SK-N-SH treated with all-trans-retinoic acid at 6 μM for 48 hours (cell line): ENCODE results near the gene ABCC1.
A peak's percentile ranks its signal among the peaks of the same experiment; 100 is the strongest.

ENCODE experiments used
- ARNTL ChIP-seq: fragments of 450-650 bp; formaldehyde crosslinking; IDR thresholded peaks from 2 replicates; pipeline ENCODE4 v1.5.0; 2020; ENCODE audit warnings: low read depth, mild to moderate bottlenecking, moderate library complexity, borderline replicate concordance
- CSDC2 ChIP-seq: fragments of 250-450 bp; sonication (Bioruptor Pico); IDR thresholded peaks from 2 replicates; pipeline ENCODE4 v1.5.0; 2020; ENCODE audit warnings: mild to moderate bottlenecking, moderate library complexity
- GLIS3 ChIP-seq: fragments of 250-450 bp; sonication (Bioruptor Pico); IDR thresholded peaks from 2 replicates; pipeline ENCODE4 v1.5.0; 2020; ENCODE audit warnings: mild to moderate bottlenecking, moderate library complexity
- RARB ChIP-seq: fragments of 250-450 bp; sonication (Bioruptor Pico); IDR thresholded peaks from 2 replicates; pipeline ENCODE4 v1.8.0; 2021; ENCODE audit warnings: mild to moderate bottlenecking, moderate library complexity
- TCF4 ChIP-seq: fragments of 250-450 bp; sonication (Bioruptor Pico); IDR thresholded peaks from 2 replicates; pipeline ENCODE4 v1.8.0; 2021; ENCODE audit warnings: mild to moderate bottlenecking, moderate library complexity, borderline replicate concordance
- ZFP30 ChIP-seq: fragments of 450-650 bp; formaldehyde crosslinking; IDR thresholded peaks from 2 replicates; pipeline ENCODE4 v1.5.0; 2022; ENCODE audit warnings: mild to moderate bottlenecking, moderate library complexity
- TF ChIP-seq, protein P1 (sequence below): fragments of 250-450 bp; sonication (Bioruptor Pico); IDR thresholded peaks from 2 replicates; pipeline ENCODE4 v1.5.1; 2020; ENCODE audit warnings: low read depth, mild to moderate bottlenecking, moderate library complexity
- TF ChIP-seq, protein P2 (sequence below): fragments of 250-450 bp; sonication (Bioruptor Pico); IDR thresholded peaks from 2 replicates; pipeline ENCODE4 v1.8.0; 2020; ENCODE audit warnings: mild to moderate bottlenecking, moderate library complexity, borderline replicate concordance

DNA sequence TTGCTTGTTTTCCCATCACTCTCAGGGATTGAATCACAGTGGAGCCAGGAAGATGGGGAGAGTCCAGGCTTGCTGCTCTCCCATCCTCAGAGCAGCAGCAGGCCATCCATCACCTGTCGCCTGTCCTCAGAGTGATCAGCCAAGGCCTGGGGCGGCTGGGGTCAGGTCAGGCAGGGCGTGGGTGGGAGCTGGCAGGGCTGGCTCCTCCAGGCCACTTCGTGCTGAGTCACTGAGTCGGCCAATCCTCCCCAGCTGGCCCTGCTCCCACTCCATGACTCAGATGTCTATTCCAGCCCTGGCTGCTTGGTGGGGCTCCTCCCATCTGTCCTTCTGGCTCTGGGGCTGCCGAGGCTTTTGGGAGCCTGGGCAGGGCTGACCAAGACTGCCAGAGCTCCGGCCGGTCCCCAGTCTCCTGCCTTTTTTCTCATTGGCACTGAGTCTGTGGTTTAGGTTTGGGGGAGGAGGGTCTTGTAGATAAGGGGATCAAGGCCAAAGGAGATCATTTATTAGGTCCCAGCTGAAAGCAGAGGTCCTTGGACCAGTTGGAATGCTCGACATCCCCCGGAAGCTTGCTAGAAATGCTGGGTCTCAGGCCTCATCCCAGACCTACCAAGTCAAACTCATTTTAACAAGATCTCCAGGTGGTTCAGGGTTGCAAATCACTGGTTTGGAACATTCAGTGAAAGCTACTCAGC lies 72.7 kb downstream of the ABCC1 start:
- no peak for TF ChIP-seq GLIS3 (CRISPR knock-in tag)
- 0 out of 2 replicates have a peak, but pooled peaks have one; percentile 10 for TF ChIP-seq CSDC2 (CRISPR knock-in tag)
- no peak for TF ChIP-seq RARB (CRISPR knock-in tag)
- no peak for TF ChIP-seq ZFP30
- no peak for TF ChIP-seq TCF4 (CRISPR knock-in tag)
- TF ChIP-seq ARNTL, result no peak
- TF ChIP-seq, protein P1, sequence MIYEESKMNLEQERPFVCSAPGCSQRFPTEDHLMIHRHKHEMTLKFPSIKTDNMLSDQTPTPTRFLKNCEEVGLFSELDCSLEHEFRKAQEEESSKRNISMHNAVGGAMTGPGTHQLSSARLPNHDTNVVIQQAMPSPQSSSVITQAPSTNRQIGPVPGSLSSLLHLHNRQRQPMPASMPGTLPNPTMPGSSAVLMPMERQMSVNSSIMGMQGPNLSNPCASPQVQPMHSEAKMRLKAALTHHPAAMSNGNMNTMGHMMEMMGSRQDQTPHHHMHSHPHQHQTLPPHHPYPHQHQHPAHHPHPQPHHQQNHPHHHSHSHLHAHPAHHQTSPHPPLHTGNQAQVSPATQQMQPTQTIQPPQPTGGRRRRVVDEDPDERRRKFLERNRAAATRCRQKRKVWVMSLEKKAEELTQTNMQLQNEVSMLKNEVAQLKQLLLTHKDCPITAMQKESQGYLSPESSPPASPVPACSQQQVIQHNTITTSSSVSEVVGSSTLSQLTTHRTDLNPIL (CRISPR knock-in tag), result no peak
- TF ChIP-seq, protein P2, sequence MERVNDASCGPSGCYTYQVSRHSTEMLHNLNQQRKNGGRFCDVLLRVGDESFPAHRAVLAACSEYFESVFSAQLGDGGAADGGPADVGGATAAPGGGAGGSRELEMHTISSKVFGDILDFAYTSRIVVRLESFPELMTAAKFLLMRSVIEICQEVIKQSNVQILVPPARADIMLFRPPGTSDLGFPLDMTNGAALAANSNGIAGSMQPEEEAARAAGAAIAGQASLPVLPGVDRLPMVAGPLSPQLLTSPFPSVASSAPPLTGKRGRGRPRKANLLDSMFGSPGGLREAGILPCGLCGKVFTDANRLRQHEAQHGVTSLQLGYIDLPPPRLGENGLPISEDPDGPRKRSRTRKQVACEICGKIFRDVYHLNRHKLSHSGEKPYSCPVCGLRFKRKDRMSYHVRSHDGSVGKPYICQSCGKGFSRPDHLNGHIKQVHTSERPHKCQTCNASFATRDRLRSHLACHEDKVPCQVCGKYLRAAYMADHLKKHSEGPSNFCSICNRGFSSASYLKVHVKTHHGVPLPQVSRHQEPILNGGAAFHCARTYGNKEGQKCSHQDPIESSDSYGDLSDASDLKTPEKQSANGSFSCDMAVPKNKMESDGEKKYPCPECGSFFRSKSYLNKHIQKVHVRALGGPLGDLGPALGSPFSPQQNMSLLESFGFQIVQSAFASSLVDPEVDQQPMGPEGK (CRISPR knock-in tag), result no peak
